Trophoblast cell (in vitro differentiated cells and primary cell): Measurements from ENCODE around the gene NSUN5.

Experiments
- DNase-seq, 2 donors: peaks; one replicate each; pipeline ENCODE4 v3.0.0-alpha.2; 2016
- H2AFZ ChIP-seq: 2 replicates; pipeline ENCODE4 v1.6.1; 2013; ENCODE audit warnings: low read length, moderate library complexity, mild to moderate bottlenecking; ENCODE audit not compliant: insufficient read depth, poor library complexity
- H2AK5ac ChIP-seq: 2 replicates; pipeline ENCODE4 v1.6.1; 2013; ENCODE audit warnings: mild to moderate bottlenecking, low read length
- H2BK120ac ChIP-seq: 2 replicates; pipeline ENCODE4 v1.6.1; 2013; ENCODE audit warnings: low read length, mild to moderate bottlenecking, moderate library complexity; ENCODE audit not compliant: insufficient read depth, poor library complexity
- H2BK12ac ChIP-seq: 2 replicates; pipeline ENCODE4 v1.6.1; 2013; ENCODE audit warnings: mild to moderate bottlenecking, low read length, moderate library complexity
- H2BK5ac ChIP-seq: 2 replicates; pipeline ENCODE4 v1.6.1; 2013; ENCODE audit warnings: low read length, low read depth, moderate library complexity, mild to moderate bottlenecking; ENCODE audit not compliant: poor library complexity
- H3K14ac ChIP-seq: 2 replicates; pipeline ENCODE4 v1.6.1; 2013; ENCODE audit warnings: mild to moderate bottlenecking, low read length
- H3K18ac ChIP-seq: 2 replicates; pipeline ENCODE4 v1.6.1; 2013; ENCODE audit warnings: mild to moderate bottlenecking, low read length
- H3K23ac ChIP-seq: 2 replicates; pipeline ENCODE4 v1.6.1; 2013; ENCODE audit warnings: low read length
- H3K27ac ChIP-seq: 2 replicates; pipeline ENCODE4 v1.5.1; 2013; ENCODE audit warnings: low read depth, mild to moderate bottlenecking, inconsistent platforms, low read length, moderate library complexity
- H3K27me3 ChIP-seq: 2 replicates; pipeline ENCODE4 v1.6.1; 2013; ENCODE audit warnings: inconsistent platforms, mild to moderate bottlenecking, low read length, moderate library complexity; ENCODE audit not compliant: insufficient read depth
- H3K36me3 ChIP-seq, 2 experiments: 1 replicate in 1 of 2; 2 replicates in 1 of 2; pipeline ENCODE4 v1.6.1; 2013; ENCODE audit warnings: low read length in 2 of 2, mild to moderate bottlenecking in 2 of 2, moderate library complexity in 1 of 2; ENCODE audit not compliant: insufficient read depth in 2 of 2, control insufficient read depth in 1 of 2
- H3K4ac ChIP-seq: 2 replicates; pipeline ENCODE4 v1.6.1; 2013; ENCODE audit warnings: low read depth, mild to moderate bottlenecking, low read length, moderate library complexity
- H3K4me1 ChIP-seq, 2 experiments: 1 replicate in 1 of 2; 2 replicates in 1 of 2; pipeline ENCODE4 v1.6.1; 2013; ENCODE audit warnings: low read length in 2 of 2, mild to moderate bottlenecking in 2 of 2, moderate library complexity in 1 of 2; ENCODE audit not compliant: insufficient read depth in 2 of 2, control insufficient read depth in 1 of 2
- H3K4me2 ChIP-seq: 2 replicates; pipeline ENCODE4 v1.6.1; 2013; ENCODE audit warnings: inconsistent platforms, mild to moderate bottlenecking, low read length, moderate library complexity
- H3K4me3 ChIP-seq: 2 replicates; pipeline ENCODE4 v1.5.1; 2013; ENCODE audit warnings: mild to moderate bottlenecking, low read depth, low read length, inconsistent platforms
- H3K79me1 ChIP-seq: one replicate; pipeline ENCODE4 v1.6.1; 2013; ENCODE audit warnings: low read length
- H3K79me2 ChIP-seq: 2 replicates; pipeline ENCODE4 v1.6.1; 2013; ENCODE audit warnings: low read length, mild to moderate bottlenecking; ENCODE audit not compliant: control insufficient read depth, insufficient read depth, poor library complexity
- H3K9ac ChIP-seq: 2 replicates; pipeline ENCODE4 v1.6.1; 2013; ENCODE audit warnings: mild to moderate bottlenecking, low read length
- H3K9me3 ChIP-seq: 2 replicates; pipeline ENCODE4 v1.6.1; 2013; ENCODE audit warnings: low read depth, mild to moderate bottlenecking, control low read depth, inconsistent platforms, low read length; ENCODE audit not compliant: insufficient read depth
- H4K12ac ChIP-seq: 2 replicates; pipeline ENCODE4 v1.6.1; 2013; ENCODE audit warnings: low read depth, mild to moderate bottlenecking, low read length, moderate library complexity
- H4K8ac ChIP-seq: 2 replicates; pipeline ENCODE4 v1.6.1; 2013; ENCODE audit warnings: low read depth, mild to moderate bottlenecking, low read length, moderate library complexity
- H4K91ac ChIP-seq: one replicate; pipeline ENCODE4 v1.6.1; 2013; ENCODE audit warnings: low read depth, mild to moderate bottlenecking, low read length, moderate library complexity
- WGBS: extraction: QIAGEN DNeasy Blood & Tissue Kit; methylation state at CpG from one replicate; pipeline ENCODE4 v1.1.7; 2013; ENCODE audit warnings: missing lambda C conversion rate; ENCODE audit not compliant: insufficient read length, insufficient coverage; ENCODE audit errors: extremely low coverage; 5-methylcytosine and 5-hydroxymethylcytosine counted together

NSUN5 gene

GRCh38 chr7:73353243-73353642, 44.6 kb upstream of the NSUN5 start:
- Histone ChIP-seq H3K4ac (no peak overlapping the region), H4K8ac (no peak overlapping the region), H3K4me3 (no peak overlapping the region), H2BK12ac (no peak overlapping the region), H3K23ac (no peak overlapping the region), H4K91ac (no peak overlapping the region), H2BK120ac (no peak overlapping the region), H3K14ac (no peak overlapping the region), H2AK5ac (no peak overlapping the region), H2AFZ (no peak overlapping the region), H3K27ac (no peak overlapping the region), H3K4me2 (no peak overlapping the region), H2BK5ac (no peak overlapping the region), H3K4me1 (no peaks in the 10 kb centered on the region), H3K36me3 (no peaks in the 10 kb centered on the region), H3K79me2 (no peaks in the 10 kb centered on the region), H4K12ac (no peak overlapping the region), H3K27me3 (no peaks in the 10 kb centered on the region), H3K9me3 (peaks cover 2% of the 10 kb centered on the region), H3K18ac (no peak overlapping the region), H3K9ac (no peak overlapping the region), H3K79me1 (no peaks in the 10 kb centered on the region)
- no peak for DNase-seq
- WGBS, result no CpG with 5 or more reads among the region's 6 CpGs

GRCh38 chr7:73352784-73353183, 44.2 kb upstream of the NSUN5 start:
- Histone ChIP-seq H3K9me3 (peaks cover 2% of the 10 kb centered on the region), H3K36me3 (no peaks in the 10 kb centered on the region), H2AFZ (no peak overlapping the region), H2BK120ac (no peak overlapping the region), H3K27me3 (no peaks in the 10 kb centered on the region), H3K18ac (no peak overlapping the region), H3K9ac (no peak overlapping the region), H4K8ac (no peak overlapping the region), H3K4me2 (no peak overlapping the region), H2AK5ac (no peak overlapping the region), H3K79me1 (no peaks in the 10 kb centered on the region), H3K79me2 (no peaks in the 10 kb centered on the region), H3K23ac (no peak overlapping the region), H3K14ac (no peak overlapping the region), H3K27ac (no peak overlapping the region), H4K91ac (no peak overlapping the region), H2BK5ac (no peak overlapping the region), H3K4ac (no peak overlapping the region), H3K4me1 (no peaks in the 10 kb centered on the region), H2BK12ac (no peak overlapping the region), H4K12ac (no peak overlapping the region), H3K4me3 (no peak overlapping the region)
- no CpG with 5 or more reads among the region's 3 CpGs for WGBS
- no peak for DNase-seq

- no peaks in the 10 kb centered on the region for H3K4me1 ChIP-seq
- no peaks in the 10 kb centered on the region for H3K27me3 ChIP-seq
- H2BK120ac ChIP-seq, result no peak overlapping the region
- H2BK5ac ChIP-seq, result no peak overlapping the region
- H4K8ac ChIP-seq, result no peak overlapping the region
- no peaks in the 10 kb centered on the region for H3K79me2 ChIP-seq
- H2AFZ ChIP-seq, result no peak overlapping the region
- no peaks in the 10 kb centered on the region for H3K79me1 ChIP-seq
- no peak overlapping the region for H2AK5ac ChIP-seq
- H3K23ac ChIP-seq, result no peak overlapping the region
- H3K4ac ChIP-seq, result no peak overlapping the region
- no peak overlapping the region for H2BK12ac ChIP-seq
- no CpG with 5 or more reads among the region's 6 CpGs for WGBS
- H3K36me3 ChIP-seq, result no peaks in the 10 kb centered on the region
- no peak overlapping the region for H3K14ac ChIP-seq
- H3K4me2 ChIP-seq, result no peak overlapping the region
- no peak overlapping the region for H3K4me3 ChIP-seq
- no peak overlapping the region for H3K18ac ChIP-seq
- H3K9me3 ChIP-seq, result peaks cover 2% of the 10 kb centered on the region
- no peak overlapping the region for H3K9ac ChIP-seq
- H3K27ac ChIP-seq, result no peak overlapping the region
- no peak overlapping the region for H4K91ac ChIP-seq
- H4K12ac ChIP-seq, result no peak overlapping the region
- no peak for DNase-seq
Measured at GRCh38 chr7:73351447-73352167, 43.0 kb upstream of the NSUN5 start.

- no CpG with 5 or more reads among the region's 12 CpGs for WGBS
- no peak overlapping the region for H3K27ac ChIP-seq
Measured at GRCh38 chr7:73350306-73351068, 41.9 kb upstream of the NSUN5 start.

More at GRCh38 chr7:73350306-73351068, 41.9 kb upstream of the NSUN5 start:
- Histone ChIP-seq H3K4me1 (no peaks in the 10 kb centered on the region), H3K4ac (no peak overlapping the region), H3K4me2 (no peak overlapping the region), H3K27me3 (no peaks in the 10 kb centered on the region), H3K18ac (no peak overlapping the region), H3K36me3 (no peaks in the 10 kb centered on the region), H4K91ac (no peak overlapping the region), H3K14ac (no peak overlapping the region), H2BK12ac (no peak overlapping the region), H4K8ac (no peak overlapping the region), H3K79me2 (no peaks in the 10 kb centered on the region), H4K12ac (no peak overlapping the region), H3K79me1 (no peaks in the 10 kb centered on the region), H3K23ac (no peak overlapping the region), H2AK5ac (no peak overlapping the region), H2BK120ac (no peak overlapping the region), H2BK5ac (no peak overlapping the region), H3K9ac (no peak overlapping the region), H3K4me3 (no peak overlapping the region), H3K9me3 (peaks cover 2% of the 10 kb centered on the region), H2AFZ (no peak overlapping the region)
- no peak for DNase-seq
